Activated naive CD8-positive, alpha-beta T cell treated with anti-CD3 and anti-CD28 coated beads, Interleukin-2, amount 10 ng/mL, durations not matched to agents 7 days and 5 days (primary cell): ENCODE measurements around the gene OR2A2. TPM values are rescaled to one million over a fixed set of nuclear protein-coding genes. Genes with fewer than 3 reads are reported as not detected.

ENCODE experiments used
- total RNA-seq, 2 experiments: library from RNA; stranded (reverse); gene quantifications; one replicate each; pipeline ENCODE4 v1.2.3, GENCODE V29; 2021

OR2A2 gene
- total RNA-seq, 2 experiments from 2014 or later = not detected

Other genes with a start within 250 kb of the OR2A2 start
- gene TCAF1, start 207.4 kb upstream of the OR2A2 start, total RNA-seq = 10 to 100 TPM; 18.2 to 19.6 TPM
- gene OR2F2, start 174.3 kb upstream of the OR2A2 start, total RNA-seq = not detected
- not detected for gene OR2F1, start 154.7 kb upstream of the OR2A2 start, total RNA-seq
- not detected for gene OR6B1, start 109.3 kb upstream of the OR2A2 start, total RNA-seq
- gene OR2A5, start 60.6 kb upstream of the OR2A2 start, total RNA-seq = not detected
- gene OR2A25, start 39.8 kb upstream of the OR2A2 start, total RNA-seq = not detected
- gene OR2A12, start 23.3 kb upstream of the OR2A2 start, total RNA-seq = not detected
- gene OR2A14, start 13.6 kb downstream of the OR2A2 start, total RNA-seq = not detected
- gene CTAGE4, start 73.9 kb downstream of the OR2A2 start, total RNA-seq = 1 to 10 TPM; 1.0 to 2.2 TPM
- 1 to 10 TPM; 2.5 TPM for gene ARHGEF35, start 86.2 kb downstream of the OR2A2 start, total RNA-seq
- not detected for gene OR2A42, start 130.0 kb downstream of the OR2A2 start, total RNA-seq
- gene OR2A7, start 155.2 kb downstream of the OR2A2 start, total RNA-seq = 1 to 10 TPM; 2.1 to 2.2 TPM
- gene CTAGE8, start 159.7 kb downstream of the OR2A2 start, total RNA-seq = 1 to 10 TPM in 1 of 2 experiments, not detected in 1; 1.1 TPM
- under 1 TPM in 1 of 2 experiments, not detected in 1; 0.06 TPM for gene OR2A1, start 202.8 kb downstream of the OR2A2 start, total RNA-seq
- 1 to 10 TPM; 7.6 to 7.7 TPM for gene ARHGEF5, start 245.8 kb downstream of the OR2A2 start, total RNA-seq